Stimulated activated CD8-positive, alpha-beta memory T cell treated with anti-CD3 and anti-CD28 coated beads, Interleukin-7, amount 100 ng/mL, for 24 hours (primary cell): ENCODE measurements around the gene TTC39C.
"Not testable (repeated sequence)": the region's sequence is repeated elsewhere in the genome, so short reads cannot be mapped to it uniquely, and the experiment has no call there.

Experiments
- DNase-seq: peaks from one replicate; pipeline ENCODE4 v3.0.0-alpha.2; 2020; ENCODE audit warnings: low read depth

The TTC39C gene

GRCh38 chr18:24138409-24138788 lies 123.8 kb downstream of the TTC39C start:
- no peak for DNase-seq

GRCh38 chr18:24138789-24139616 lies 124.4 kb downstream of the TTC39C start, which contains the start of gene CABYR:
TSS of gene CABYR (plus strand) at chr18:24139062. CDS start at chr18:24143115, 4,053 bp downstream.
- peak; percentile 52 for DNase-seq

- DNase-seq, result no peak
These were observed 126.1 kb downstream of the TTC39C start for GRCh38 chr18:24140697-24141096.

GRCh38 chr18:24142376-24142775 lies 127.8 kb downstream of the TTC39C start:
- no peak for DNase-seq

- DNase-seq, result not testable (repeated sequence)
These were observed 135.0 kb downstream of the TTC39C start for GRCh38 chr18:24149591-24149990.

GRCh38 chr18:24153397-24153796 lies 138.8 kb downstream of the TTC39C start:
- DNase-seq, result no peak

GRCh38 chr18:24157855-24158254 lies 143.3 kb downstream of the TTC39C start:
- DNase-seq, result no peak

- no peak for DNase-seq
These were observed 145.5 kb downstream of the TTC39C start for GRCh38 chr18:24160086-24160485.

GRCh38 chr18:24161304-24161703 lies 146.8 kb downstream of the TTC39C start:
- DNase-seq, result no peak

- no peak for DNase-seq
These were observed 153.9 kb downstream of the TTC39C start for GRCh38 chr18:24168496-24168895.

- DNase-seq, result no peak
These were observed 155.8 kb downstream of the TTC39C start for GRCh38 chr18:24170360-24170759.

- DNase-seq, result no peak
These were observed 159.4 kb downstream of the TTC39C start for GRCh38 chr18:24173997-24174396.

- DNase-seq, result peak; percentile 21
These were observed 162.3 kb downstream of the TTC39C start for GRCh38 chr18:24176727-24177416.

- no peak for DNase-seq
These were observed 163.1 kb downstream of the TTC39C start for GRCh38 chr18:24177499-24178133.

- no peak for DNase-seq
These were observed 165.5 kb downstream of the TTC39C start for GRCh38 chr18:24180048-24180447.

GRCh38 chr18:24181806-24182205 lies 167.3 kb downstream of the TTC39C start:
- DNase-seq, result no peak
